CD14-positive monocyte (primary cell): ENCODE data around the gene ABCA10. TPM values are rescaled to one million over a fixed set of nuclear protein-coding genes. Genes with fewer than 3 reads are reported as not detected.

Source experiments
- DNase-seq, 3 donors: peaks; one replicate each; pipeline ENCODE4 v3.0.0-alpha.2; 2011 to 2022
- H2AFZ ChIP-seq: 2 replicates; pipeline ENCODE4 v1.6.0; 2012; ENCODE audit warnings: mild to moderate bottlenecking, low read depth, low read length, inconsistent platforms; ENCODE audit not compliant: insufficient read depth, poor library complexity, severe bottlenecking
- H3K27ac ChIP-seq, 2 donors: 1 replicate in 1 of 2; 2 replicates in 1 of 2; pipeline ENCODE4 v1.5.1; 2012 to 2013; ENCODE audit warnings: low read length in 2 of 2, control low read depth in 1 of 2, inconsistent platforms in 1 of 2, low read depth in 1 of 2, mild to moderate bottlenecking in 1 of 2
- H3K27me3 ChIP-seq, 2 donors: one replicate each; pipeline versions ENCODE4 v1.6.0 to v1.6.1; 2011 to 2013; ENCODE audit warnings: low read length in 2 of 2; ENCODE audit not compliant: control insufficient read depth in 2 of 2, insufficient read depth in 2 of 2
- H3K36me3 ChIP-seq, 2 donors: replicated peaks in 1 of 2; 1 replicate in 1 of 2; 2 replicates in 1 of 2; pipeline versions ENCODE4 v1.5.1 to v1.6.1; 2012 to 2013; ENCODE audit warnings: low read length in 2 of 2, control low read depth in 1 of 2, inconsistent platforms in 1 of 2, mild to moderate bottlenecking in 1 of 2; ENCODE audit not compliant: insufficient read depth in 2 of 2, control insufficient read depth in 1 of 2
- H3K4me1 ChIP-seq, 2 donors: 1 replicate in 1 of 2; 2 replicates in 1 of 2; pipeline versions ENCODE4 v1.5.1 to v1.6.1; 2012 to 2013; ENCODE audit warnings: low read length in 2 of 2, control low read depth in 1 of 2, inconsistent platforms in 1 of 2, mild to moderate bottlenecking in 1 of 2, moderate library complexity in 1 of 2; ENCODE audit not compliant: insufficient read depth in 2 of 2, control insufficient read depth in 1 of 2
- H3K4me2 ChIP-seq: replicated peaks from 2 replicates; pipeline ENCODE3; 2012; ENCODE audit warnings: low read length, moderate library complexity, mild to moderate bottlenecking; ENCODE audit not compliant: poor library complexity, severe bottlenecking; ENCODE audit errors: extremely low read depth
- H3K4me3 ChIP-seq, 3 experiments: fragments of 200-600 bp in 1 of 3; sonication (generic) in 1 of 3; replicated peaks in 1 of 3; 1 replicate in 2 of 3; 2 replicates in 1 of 3; pipeline ENCODE4 v1.5.1; 2011 to 2013; ENCODE audit warnings: low read length in 3 of 3, mild to moderate bottlenecking in 3 of 3, control low read depth in 2 of 3, low read depth in 2 of 3, inconsistent platforms in 1 of 3, moderate library complexity in 1 of 3
- H3K79me2 ChIP-seq: 2 replicates; pipeline ENCODE4 v1.6.0; 2012; ENCODE audit warnings: mild to moderate bottlenecking, control low read depth, inconsistent platforms, low read length, moderate library complexity; ENCODE audit not compliant: insufficient read depth
- H3K9ac ChIP-seq: 2 replicates; pipeline ENCODE4 v1.6.0; 2017; ENCODE audit warnings: low read length, mild to moderate bottlenecking; ENCODE audit not compliant: insufficient read depth, poor library complexity, severe bottlenecking
- H3K9me3 ChIP-seq, 2 donors: replicated peaks in 1 of 2; 1 replicate in 1 of 2; 2 replicates in 1 of 2; pipeline versions ENCODE4 v1.5.1 to v1.6.1; 2012 to 2013; ENCODE audit warnings: low read length in 2 of 2, control low read depth in 1 of 2; ENCODE audit not compliant: control insufficient read depth in 1 of 2, insufficient read depth in 1 of 2
- H4K20me1 ChIP-seq: 2 replicates; pipeline ENCODE4 v1.6.0; 2012; ENCODE audit warnings: mild to moderate bottlenecking, low read length, control low read depth, moderate library complexity; ENCODE audit not compliant: insufficient read depth
- H3K27ac Mint-ChIP-seq, 7 donors: one replicate each; pipeline ENCODE4 v1.8.0; 2020; ENCODE audit warnings: mild to moderate bottlenecking in 7 of 7, mixed read lengths in 7 of 7, moderate library complexity in 6 of 7, inconsistent platforms in 2 of 7
- H3K27me3 Mint-ChIP-seq, 3 donors: one replicate each; pipeline ENCODE4 v1.8.0; 2021 to 2022; ENCODE audit warnings: low read depth in 3 of 3, mild to moderate bottlenecking in 3 of 3, mixed read lengths in 3 of 3, moderate library complexity in 3 of 3, inconsistent platforms in 1 of 3
- H3K36me3 Mint-ChIP-seq, 2 donors: one replicate each; pipeline ENCODE4 v1.8.0; 2020; ENCODE audit warnings: mixed read lengths in 2 of 2, inconsistent platforms in 1 of 2, mild to moderate bottlenecking in 1 of 2
- H3K4me1 Mint-ChIP-seq: one replicate; pipeline ENCODE4 v1.8.0; 2020; ENCODE audit warnings: mild to moderate bottlenecking, mixed read lengths
- H3K4me3 Mint-ChIP-seq, 2 donors: one replicate each; pipeline ENCODE4 v1.8.0; 2020; ENCODE audit warnings: mild to moderate bottlenecking in 2 of 2, mixed read lengths in 2 of 2, moderate library complexity in 1 of 2
- H3K9me3 Mint-ChIP-seq, 7 donors: one replicate each; pipeline ENCODE4 v1.8.0; 2020 to 2022; ENCODE audit warnings: mixed read lengths in 7 of 7, mild to moderate bottlenecking in 6 of 7, moderate library complexity in 6 of 7, inconsistent platforms in 2 of 7
- WGBS: methylation state at CpG from one replicate; pipeline ENCODE4 v1.1.5; 2013; ENCODE audit warnings: missing lambda C conversion rate; ENCODE audit not compliant: insufficient coverage; 5-methylcytosine and 5-hydroxymethylcytosine counted together
- intact Hi-C, 2 donors: fragments of 100-400 bp; cut with micrococcal nuclease; formaldehyde crosslinking; loops; one replicate each; pipeline versions ENCODE4 v1.15.0 to v1.15.1; 2023
- polyA plus RNA-seq, 3 donors: library from polyadenylated mRNA; depleted of rRNA in 1 of 3; unstranded in 2 of 3; stranded (reverse) in 1 of 3; fragments of 300-500 nt in 2 of 3; fragments of >200 nt in 1 of 3; fragmentation: Illumina TruSeq in 2 of 3; gene quantifications; 1 replicate in 2 of 3; 2 replicates in 1 of 3; pipeline ENCODE4 v1.2.3, GENCODE V29; 2012 to 2021
- TF ChIP-seq, protein P1 (sequence below): fragments of 200-600 bp; IDR thresholded peaks from one replicate; pipeline ENCODE4 v1.8.0; 2022; ENCODE audit warnings: antibody characterized with exemption, mild to moderate bottlenecking

Gene ABCA10
- polyA plus RNA-seq, 3 donors = 0.08 to 0.13 TPM; not detected in 1

DNA sequence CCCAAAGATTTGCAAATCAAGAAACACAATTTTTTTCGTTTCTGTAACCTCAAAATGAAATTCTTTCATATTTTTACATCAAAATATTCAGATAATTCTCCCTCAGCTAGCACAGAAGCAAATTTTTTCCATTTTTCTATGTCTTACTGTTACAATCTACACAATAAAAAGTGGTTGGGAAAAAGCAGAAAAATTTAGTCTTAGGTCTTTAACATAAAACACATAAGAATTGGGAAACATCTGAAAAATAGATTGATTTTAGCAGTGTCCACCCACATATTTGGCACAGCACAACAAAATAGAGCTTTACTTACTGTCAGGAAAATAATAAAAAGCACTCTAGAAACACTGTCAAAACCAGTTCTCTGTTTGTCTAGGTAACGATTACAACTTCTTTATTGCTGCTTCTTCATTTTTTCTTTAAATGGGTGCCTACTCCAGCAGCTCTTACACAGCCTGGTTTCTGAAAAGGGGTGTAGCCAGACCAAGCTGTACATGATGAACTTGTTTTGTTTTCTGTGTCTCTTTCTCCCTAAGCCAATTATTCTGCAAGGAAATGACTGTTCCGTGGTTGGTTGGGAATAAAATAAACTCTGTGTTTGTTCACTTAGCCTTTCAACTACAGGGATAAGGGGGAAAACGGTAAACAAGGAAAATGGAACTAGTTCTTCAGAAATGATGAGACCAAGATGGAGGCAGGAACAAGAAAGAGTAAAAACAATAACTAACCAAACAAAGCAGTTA lies 87.0 kb downstream of the ABCA10 start, which contains the start of gene ABCA6:
Gene ABCA6 (minus strand): TSS at position 465 of the 744 bp plus-strand sequence. CDS start 1,192 bp downstream, outside the sequence.
- peak within 1 kb of the TSS in 1 of 2 donors; percentile 17 for H3K27ac ChIP-seq
- Mint-ChIP-seq H3K36me3 (no peaks in the 10 kb centered on the region), H3K4me1 (peaks cover 30% of the 10 kb centered on the region), H3K27me3 (no peaks in the 10 kb centered on the region), H3K9me3 (peaks cover 0 to 4% (median 0%) of the 10 kb centered on the region in 7 donors), H3K4me3 (peak within 1 kb of the TSS in 1 of 2 donors; percentile 2), H3K27ac (no peak within 1 kb of the TSS)
- peak within 1 kb of the TSS; percentile 9 for H3K4me2 ChIP-seq
- peak within 1 kb of the TSS; percentile 9 for H2AFZ ChIP-seq
- no peaks in the 10 kb centered on the region for H3K79me2 ChIP-seq
- intact Hi-C loops = no loop called here
- no peak for DNase-seq
- H3K27me3 ChIP-seq = no peaks in the 10 kb centered on the region
- no peaks in the 10 kb centered on the region for H4K20me1 ChIP-seq
- H3K4me1 ChIP-seq = peaks cover 27 to 35% of the 10 kb centered on the region in 2 donors
- WGBS = no CpG with 5 or more reads among the region's 4 CpGs
- H3K4me3 ChIP-seq = no peak within 1 kb of the TSS
- H3K9ac ChIP-seq = no peak within 1 kb of the TSS
- no peaks in the 10 kb centered on the region for H3K9me3 ChIP-seq
- TF ChIP-seq, protein P1, sequence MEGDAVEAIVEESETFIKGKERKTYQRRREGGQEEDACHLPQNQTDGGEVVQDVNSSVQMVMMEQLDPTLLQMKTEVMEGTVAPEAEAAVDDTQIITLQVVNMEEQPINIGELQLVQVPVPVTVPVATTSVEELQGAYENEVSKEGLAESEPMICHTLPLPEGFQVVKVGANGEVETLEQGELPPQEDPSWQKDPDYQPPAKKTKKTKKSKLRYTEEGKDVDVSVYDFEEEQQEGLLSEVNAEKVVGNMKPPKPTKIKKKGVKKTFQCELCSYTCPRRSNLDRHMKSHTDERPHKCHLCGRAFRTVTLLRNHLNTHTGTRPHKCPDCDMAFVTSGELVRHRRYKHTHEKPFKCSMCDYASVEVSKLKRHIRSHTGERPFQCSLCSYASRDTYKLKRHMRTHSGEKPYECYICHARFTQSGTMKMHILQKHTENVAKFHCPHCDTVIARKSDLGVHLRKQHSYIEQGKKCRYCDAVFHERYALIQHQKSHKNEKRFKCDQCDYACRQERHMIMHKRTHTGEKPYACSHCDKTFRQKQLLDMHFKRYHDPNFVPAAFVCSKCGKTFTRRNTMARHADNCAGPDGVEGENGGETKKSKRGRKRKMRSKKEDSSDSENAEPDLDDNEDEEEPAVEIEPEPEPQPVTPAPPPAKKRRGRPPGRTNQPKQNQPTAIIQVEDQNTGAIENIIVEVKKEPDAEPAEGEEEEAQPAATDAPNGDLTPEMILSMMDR = no peak
- no peaks in the 10 kb centered on the region for H3K36me3 ChIP-seq

DNA sequence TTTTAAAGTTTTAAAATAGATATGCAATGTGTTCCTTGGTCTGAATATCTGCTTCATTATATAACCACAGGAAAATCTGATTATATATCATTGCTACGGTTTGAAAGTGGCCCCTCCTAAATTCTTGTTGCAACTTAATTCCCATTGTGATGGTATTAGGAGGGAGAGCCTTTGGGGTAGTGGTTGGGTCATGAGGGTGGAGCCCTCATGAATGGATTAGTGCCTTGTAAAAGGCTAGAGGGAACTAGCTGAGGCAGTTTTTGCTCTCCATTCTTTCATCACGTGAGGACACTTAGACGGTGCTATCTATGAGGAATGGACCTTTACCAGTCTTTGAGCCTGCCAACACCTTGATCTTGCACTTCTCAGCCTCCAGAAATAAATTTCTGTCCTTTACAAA lies 94.5 kb downstream of the ABCA10 start:
- H3K9me3 ChIP-seq = peaks cover 0 to 3% of the 10 kb centered on the region in 2 donors
- DNase-seq = no peak
- H3K36me3 ChIP-seq = no peaks in the 10 kb centered on the region
- Mint-ChIP-seq H3K4me3 (no peak overlapping the region), H3K36me3 (no peaks in the 10 kb centered on the region), H3K27ac (no peak overlapping the region), H3K4me1 (peaks cover 5% of the 10 kb centered on the region), H3K9me3 (peaks cover 2 to 14% (median 7%) of the 10 kb centered on the region in 7 donors), H3K27me3 (no peaks in the 10 kb centered on the region)
- no peak overlapping the region for H3K27ac ChIP-seq
- TF ChIP-seq, protein P1 = no peak
- H2AFZ ChIP-seq = no peak overlapping the region
- no peaks in the 10 kb centered on the region for H3K27me3 ChIP-seq
- no peak overlapping the region for H3K9ac ChIP-seq
- H3K4me3 ChIP-seq = no peak overlapping the region
- intact Hi-C loops = no loop called here
- H3K4me2 ChIP-seq = no peak overlapping the region
- no CpG with 5 or more reads among the region's 3 CpGs for WGBS
- H4K20me1 ChIP-seq = no peaks in the 10 kb centered on the region
- peaks cover 3 to 4% of the 10 kb centered on the region in 2 donors for H3K4me1 ChIP-seq
- no peaks in the 10 kb centered on the region for H3K79me2 ChIP-seq
